GM18505 (cell line): Measurements from ENCODE around the gene KLHL21.

Experiments used
- ATAC-seq: cut with Tn5 transposase; IDR thresholded peaks from one replicate; pipeline ENCODE4 v1.9.1; 2021; ENCODE audit not compliant: unreplicated experiment
- POLR2A ChIP-seq: IDR thresholded peaks from 4 replicates; pipeline ENCODE4 v1.6.1; 2011; ENCODE audit warnings: borderline replicate concordance; ENCODE audit not compliant: insufficient read depth, insufficient read length; ENCODE audit errors: extremely low read depth

Gene KLHL21

GRCh38 chr1:6632588-6633514 is 30.2 kb upstream of the KLHL21 start:
- ATAC-seq: no peak
- no peak for TF ChIP-seq POLR2A

GRCh38 chr1:6631058-6631457 is 28.4 kb upstream of the KLHL21 start:
- ATAC-seq: no peak
- no peak for TF ChIP-seq POLR2A

- no peak for ATAC-seq
- TF ChIP-seq POLR2A: no peak
Observed at GRCh38 chr1:6630027-6630426, 27.4 kb upstream of the KLHL21 start.

- no peak for TF ChIP-seq POLR2A
- no peak for ATAC-seq
Observed at GRCh38 chr1:6628971-6629479, 26.4 kb upstream of the KLHL21 start.

- no peak for ATAC-seq
- no peak for TF ChIP-seq POLR2A
Observed at GRCh38 chr1:6627841-6628545, 25.3 kb upstream of the KLHL21 start.

GRCh38 chr1:6627031-6627430 is 24.4 kb upstream of the KLHL21 start:
- TF ChIP-seq POLR2A: no peak
- ATAC-seq: no peak

- ATAC-seq: no peak
- TF ChIP-seq POLR2A: no peak
Observed at GRCh38 chr1:6625584-6626149, 23.0 kb upstream of the KLHL21 start.

GRCh38 chr1:6624710-6625583 is 22.3 kb upstream of the KLHL21 start, which contains the start of gene THAP3:
Gene THAP3, plus strand, starts transcription at chr1:6624868. Its CDS starts 351 bp downstream, at chr1:6625219.
- ATAC-seq: peak; percentile 74
- TF ChIP-seq POLR2A: no peak

GRCh38 chr1:6623269-6623965 is 20.7 kb upstream of the KLHL21 start:
- no peak for ATAC-seq
- TF ChIP-seq POLR2A: no peak

- TF ChIP-seq POLR2A: no peak
- no peak for ATAC-seq
Observed at GRCh38 chr1:6622396-6623152, 19.9 kb upstream of the KLHL21 start.
